HG03097 (cell line): Measurements from ENCODE around the gene COL6A1.

Experiments
- ATAC-seq: cut with Tn5 transposase; IDR thresholded peaks from one replicate; pipeline ENCODE4 v1.9.1; 2021; ENCODE audit not compliant: unreplicated experiment, low FRiP score

COL6A1 gene

DNA sequence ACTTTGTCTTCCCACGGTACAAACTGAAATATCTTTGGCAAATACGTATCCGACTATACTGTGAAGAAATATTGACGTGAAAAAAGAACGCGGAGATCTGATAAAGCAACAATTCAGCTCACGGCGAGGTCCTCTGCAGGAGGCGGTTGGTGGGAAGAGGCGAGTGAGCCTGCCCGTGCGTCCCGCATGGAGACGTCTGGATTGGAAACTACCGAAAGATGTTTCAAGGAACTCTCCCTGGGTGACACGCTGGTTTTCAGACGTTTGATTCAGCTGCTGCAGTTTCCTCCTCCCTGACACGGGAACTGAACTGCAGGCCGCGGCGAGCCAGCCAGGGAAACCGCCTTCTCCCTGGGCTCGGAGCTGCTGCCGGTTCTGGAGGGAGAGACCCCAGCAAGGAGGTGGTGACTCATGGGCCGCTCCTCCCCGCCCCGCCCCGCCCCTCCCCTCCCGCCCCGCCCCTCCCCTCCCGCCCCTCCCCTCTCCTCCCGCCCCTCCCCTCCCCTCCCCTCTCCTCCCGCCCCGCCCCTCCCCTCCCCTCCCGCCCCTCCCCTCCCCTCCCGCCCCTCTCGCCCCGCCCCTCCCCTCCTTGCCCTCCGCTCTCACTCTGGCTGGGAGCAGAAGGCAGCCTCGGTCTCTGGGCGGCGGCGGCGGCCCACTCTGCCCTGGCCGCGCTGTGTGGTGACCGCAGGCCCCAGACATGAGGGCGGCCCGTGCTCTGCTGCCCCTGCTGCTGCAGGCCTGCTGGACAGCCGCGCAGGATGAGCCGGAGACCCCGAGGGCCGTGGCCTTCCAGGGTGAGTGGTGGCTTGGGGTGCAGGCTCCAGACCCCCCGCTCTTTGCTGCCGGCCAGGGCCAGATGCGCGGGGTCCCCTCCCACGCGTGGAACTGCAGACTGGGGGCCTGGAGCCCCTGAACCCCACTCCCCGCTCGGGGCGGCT lies at the start of gene COL6A1:
COL6A1 (plus strand) TSS at position 620 of the 941 bp plus-strand sequence; CDS start at position 701, 81 bp downstream.
- ATAC-seq: no peak

DNA sequence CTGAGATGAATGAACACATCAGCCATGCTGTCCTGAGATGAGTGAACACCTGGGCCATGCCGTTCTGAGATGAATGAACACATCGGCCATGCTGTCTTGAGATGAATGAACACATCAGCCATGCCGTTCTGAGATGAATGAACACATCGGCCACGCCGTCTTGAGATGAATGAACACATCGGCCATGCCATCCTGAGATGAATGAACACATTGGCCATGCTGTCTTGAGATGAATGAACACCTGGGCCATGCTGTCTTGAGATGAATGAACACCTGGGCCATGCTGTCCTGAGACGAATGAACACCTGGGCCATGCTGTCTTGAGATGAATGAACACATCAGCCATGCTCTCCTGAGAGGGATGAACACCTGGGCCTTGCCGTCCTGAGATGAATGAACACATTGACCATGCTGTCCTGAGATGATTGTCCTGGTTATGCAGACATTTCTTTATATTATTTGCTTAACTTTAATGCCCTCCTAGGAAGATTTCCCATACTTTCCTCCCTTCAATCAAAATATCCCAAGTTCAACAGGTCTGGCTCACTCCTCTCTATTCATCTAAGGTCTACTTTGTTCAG lies 48.6 kb upstream of the COL6A1 start:
- no peak for ATAC-seq

DNA sequence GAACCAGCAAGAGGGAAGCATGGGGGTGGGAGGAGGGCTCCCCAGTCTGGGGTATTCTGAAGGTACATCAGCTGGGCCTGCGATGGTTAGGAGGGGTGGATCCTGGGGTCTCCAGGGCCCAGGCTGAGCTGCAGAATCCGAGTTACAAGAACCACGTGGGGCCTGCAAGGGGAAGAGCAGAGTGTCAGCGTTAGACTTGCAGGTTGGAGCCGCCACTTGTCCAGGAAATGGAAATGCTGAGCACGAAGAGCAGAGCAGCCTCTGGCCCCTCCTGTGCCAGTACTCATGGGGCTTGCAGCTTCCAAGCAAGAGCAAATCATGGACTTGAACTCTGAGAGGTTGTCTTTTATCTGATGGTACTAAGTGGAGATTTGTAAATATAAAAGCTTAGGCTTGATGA lies 47.5 kb upstream of the COL6A1 start:
- no peak for ATAC-seq

DNA sequence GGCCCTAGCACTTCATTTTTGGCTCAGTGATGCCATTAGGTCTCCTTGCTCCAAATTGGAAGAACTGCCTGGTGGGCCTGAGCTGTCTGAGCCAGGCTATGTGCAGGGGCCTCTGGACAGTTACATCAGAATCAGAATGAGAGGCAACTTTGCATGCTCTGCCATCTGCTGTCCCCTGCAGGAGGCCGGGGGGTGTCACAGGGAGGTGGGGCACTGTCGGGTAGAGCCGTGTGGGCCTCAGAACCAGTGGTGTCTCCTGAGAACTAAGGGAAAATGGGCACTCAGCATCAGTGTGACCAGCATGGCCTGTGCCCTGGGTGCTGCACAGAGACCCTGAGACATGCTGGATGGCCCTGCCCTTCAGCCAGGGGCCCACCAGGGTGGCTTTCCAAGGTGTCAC lies 47.0 kb upstream of the COL6A1 start:
- no peak for ATAC-seq

- ATAC-seq: no peak
These were observed 45.9 kb upstream of the COL6A1 start for GRCh38 chr21:45935628-45936027.

DNA sequence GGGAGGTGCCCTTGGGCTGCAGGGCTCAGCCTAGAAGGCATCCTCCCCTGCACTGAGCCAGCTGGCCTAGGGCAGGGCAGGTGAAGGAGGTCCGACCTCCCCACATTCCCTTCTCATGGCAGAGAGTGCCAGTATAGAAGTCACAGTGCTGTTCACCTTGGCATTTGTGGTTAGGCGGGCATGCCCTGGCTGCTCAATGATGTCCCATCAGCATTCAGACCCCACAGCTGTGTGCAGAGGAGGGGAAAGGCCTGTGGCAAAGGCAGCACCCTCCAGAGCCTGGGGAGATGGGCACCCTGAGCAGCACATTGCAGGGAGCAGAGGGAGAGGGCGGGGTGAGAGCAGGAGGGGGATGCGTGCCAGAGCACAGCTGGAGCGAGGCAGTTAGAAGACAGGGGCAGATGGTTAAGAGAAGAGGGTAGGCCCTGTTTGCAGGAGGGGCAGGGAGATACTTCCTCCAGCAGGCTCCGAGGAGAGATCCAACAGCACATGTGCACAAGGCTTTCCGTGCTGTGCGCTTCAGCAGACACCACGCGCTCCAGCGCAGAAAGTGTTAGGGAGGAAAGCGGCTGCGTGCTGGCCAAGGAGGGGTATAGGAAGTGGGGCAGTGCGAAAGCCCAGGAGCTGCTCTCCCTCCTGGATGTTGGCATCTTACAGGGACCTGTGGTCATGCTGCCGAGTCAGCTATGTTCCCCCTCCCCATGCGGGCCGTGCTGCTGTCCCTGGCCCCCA lies 43.7 kb upstream of the COL6A1 start:
- ATAC-seq: no peak

- ATAC-seq: no peak
These were observed 43.2 kb upstream of the COL6A1 start for GRCh38 chr21:45938453-45938755.

DNA sequence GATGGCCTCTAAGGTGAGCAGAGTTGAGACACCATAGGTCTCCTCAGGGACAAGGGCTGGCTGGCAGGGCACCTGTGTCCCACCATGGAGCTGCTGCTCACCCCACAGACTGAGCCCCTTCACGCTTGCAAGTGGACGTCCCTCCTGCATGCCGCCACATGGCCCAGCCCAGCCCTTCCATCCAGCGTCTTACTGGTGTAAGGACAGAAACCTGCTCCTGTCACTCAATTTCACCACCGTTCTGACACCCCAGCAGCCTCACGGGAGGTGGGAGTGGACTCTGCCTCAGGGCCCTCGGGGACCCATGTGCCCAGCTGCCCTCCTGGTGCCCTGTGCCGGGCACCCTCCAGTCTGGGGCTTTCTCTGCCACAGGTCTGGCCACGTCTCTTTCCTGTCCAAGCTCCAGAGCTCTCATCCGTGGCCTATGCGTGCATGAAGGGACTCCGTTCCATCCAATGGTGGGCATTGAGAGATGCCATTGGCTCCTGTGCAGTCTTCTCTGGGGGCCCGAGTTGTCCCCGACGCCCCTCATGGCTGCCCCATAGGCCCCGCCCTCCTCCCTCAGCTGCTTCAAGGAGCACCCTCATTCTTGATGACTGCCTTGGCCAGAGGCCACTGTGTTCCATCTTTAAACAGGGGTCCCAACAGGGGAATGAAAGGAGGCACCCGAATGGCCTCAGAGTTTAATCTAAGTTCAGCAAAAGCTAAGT lies 42.6 kb upstream of the COL6A1 start:
- no peak for ATAC-seq

DNA sequence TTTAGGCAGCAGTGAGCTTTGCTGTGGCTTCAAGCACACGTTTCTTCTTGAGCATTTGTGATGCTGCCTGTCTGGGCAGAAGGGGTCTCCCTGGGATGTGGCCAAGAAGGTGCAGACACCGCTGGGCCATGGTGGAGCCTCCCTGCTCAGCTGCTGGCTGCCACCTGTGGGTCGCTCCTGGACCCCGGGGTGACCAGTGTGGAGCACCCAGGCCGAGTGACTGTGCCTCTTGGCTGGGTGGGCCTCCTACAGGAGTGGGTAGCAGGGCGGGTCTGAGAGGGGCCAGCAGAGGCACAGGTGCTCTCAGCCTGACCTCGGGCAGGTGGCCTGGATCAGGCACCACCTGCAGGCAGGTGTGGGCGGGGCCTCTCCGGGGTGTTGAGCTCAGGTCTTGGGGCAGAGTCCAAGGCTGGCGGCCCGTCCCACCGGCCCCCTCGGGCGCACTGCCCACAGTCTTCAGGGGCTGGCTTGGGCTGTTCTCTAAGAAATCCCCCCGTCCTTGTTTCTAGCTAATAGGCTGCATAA lies 42.0 kb upstream of the COL6A1 start:
- ATAC-seq: no peak

GRCh38 chr21:45940091-45940490 lies 41.5 kb upstream of the COL6A1 start:
- ATAC-seq: no peak

DNA sequence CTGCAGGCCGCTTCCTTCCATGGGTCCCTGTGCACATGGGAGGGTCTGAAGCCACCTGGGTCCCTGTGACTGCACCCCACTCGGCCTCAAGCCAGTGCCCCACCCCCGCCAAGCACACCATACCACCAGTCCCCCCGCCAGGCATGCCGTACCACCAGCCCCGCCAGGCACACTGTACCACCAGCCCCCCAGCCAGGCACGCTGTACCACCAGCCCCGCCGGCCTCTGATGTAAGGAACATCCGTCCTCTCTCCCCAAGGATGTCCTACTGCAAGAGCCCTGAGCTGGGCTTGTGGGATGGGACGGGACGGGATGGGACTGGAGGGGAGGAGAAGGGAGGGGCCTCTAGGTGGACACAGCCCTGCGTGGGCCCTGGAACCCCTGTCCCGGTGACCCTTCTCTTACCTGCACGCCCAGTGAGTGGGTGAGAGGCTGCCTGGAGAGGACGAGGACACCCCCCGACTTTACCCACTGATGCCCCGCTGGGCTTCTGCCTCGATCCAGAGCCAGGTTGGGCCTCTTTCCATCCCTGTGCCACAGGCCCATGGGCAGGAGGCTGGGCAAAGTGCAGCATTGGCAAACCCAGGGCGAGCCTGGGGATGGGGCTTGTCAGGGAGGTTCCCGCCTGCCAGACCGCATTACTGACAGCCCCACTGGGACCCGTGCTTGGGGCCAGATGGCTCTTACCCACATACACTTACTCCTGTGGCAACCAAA lies 40.8 kb upstream of the COL6A1 start:
- no peak for ATAC-seq

DNA sequence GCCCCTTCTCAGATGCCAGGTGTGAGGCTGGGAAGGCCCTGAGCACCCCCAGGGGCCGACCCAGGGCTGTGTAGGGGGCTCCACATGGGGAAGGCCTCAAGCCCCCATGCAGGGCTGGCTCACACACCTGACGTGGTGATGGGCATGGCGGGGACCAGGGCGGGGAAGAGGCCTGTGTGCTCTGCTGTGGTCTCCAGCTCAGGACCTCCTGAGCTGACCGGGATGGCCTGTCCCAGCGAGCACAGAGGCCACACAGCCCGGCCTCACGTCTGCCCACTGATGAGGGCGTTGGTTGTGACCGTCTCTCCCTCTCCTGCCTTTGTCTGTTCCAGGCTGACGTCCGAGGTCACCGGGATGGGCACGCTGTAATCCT lies 40.2 kb upstream of the COL6A1 start:
- no peak for ATAC-seq

DNA sequence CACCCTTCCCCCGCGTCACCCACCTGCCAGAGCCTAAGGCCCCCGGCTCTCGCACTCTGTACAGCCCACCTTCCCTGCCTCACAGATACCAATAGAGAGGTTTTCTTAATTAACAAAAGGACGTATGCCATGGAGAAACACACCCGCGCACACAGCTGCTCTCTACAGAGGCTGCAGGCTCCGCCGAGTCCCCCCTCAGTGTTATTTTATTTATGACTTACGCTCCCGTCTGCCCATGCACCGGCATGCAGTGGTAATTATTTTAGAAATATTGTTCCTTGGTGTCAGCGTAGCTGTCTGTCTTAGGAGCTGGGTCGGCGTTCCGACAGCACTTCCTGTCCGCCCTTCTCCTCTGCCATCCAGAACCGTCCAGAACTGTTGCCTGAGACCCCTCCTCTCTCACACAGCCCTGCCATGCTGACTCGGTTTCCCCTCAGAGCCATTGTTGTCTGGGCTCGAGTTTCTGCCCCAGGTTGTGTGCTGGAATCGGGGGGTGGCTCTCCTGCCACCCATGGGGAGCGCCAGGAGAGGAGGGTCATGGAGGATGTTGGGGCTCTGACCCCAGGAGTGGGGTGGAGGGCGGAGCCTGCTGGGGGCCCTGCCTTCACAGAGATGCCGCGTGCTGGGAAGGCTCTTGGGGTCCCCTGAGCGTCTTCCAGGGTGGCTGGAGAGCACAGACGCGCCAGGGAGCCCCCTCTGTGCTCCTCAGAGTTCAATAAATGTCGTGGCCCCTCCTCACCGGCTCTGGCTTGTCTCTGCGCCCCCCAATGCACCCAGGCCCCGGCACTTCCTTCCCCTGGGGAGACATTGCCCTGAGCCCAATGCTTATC lies 39.6 kb upstream of the COL6A1 start:
- ATAC-seq: no peak

DNA sequence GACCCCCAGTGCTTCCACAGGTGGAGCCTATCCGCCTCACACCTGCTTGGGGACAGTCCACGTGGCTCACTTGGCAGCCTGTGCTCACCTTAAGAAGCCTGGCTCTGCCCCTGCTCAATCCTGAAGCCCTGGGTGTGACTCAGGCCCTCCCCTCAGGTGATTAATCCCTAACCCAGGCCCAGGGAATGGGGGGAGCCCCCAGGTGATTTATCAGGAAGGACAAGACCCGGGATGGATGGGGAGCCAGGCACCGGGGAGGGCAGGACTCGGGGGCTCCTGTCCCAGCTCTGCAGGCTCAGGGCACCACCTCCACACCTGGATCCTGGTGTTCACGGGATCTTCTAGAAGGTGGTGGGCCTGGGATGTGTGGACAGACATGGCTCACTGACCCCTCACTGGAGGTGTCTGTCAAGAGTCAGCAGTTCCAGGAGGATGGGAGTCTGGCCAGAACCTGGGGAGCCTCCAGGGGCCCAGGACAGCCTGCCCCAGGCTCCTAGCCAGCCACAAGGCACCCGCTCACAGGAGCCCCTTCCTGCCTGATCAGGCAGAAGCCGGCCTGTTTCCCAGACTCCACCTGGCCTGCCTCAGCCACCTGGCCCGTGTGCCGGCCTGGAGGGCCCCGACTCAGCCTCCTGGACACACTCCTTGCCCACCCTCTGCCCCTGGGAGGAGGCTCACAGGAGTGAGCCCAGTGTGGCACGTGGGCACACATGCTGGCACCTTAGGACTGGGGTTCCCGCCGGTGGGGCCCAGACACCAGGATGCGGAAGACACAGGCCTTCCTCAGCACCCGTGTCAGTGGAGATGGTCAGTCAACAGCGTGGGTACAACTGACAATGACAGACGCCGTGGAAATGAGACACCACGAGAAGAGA lies 38.6 kb upstream of the COL6A1 start:
- ATAC-seq: no peak

- no peak for ATAC-seq
These were observed 37.7 kb upstream of the COL6A1 start for GRCh38 chr21:45943630-45944540.

- ATAC-seq: no peak
These were observed 37.0 kb upstream of the COL6A1 start for GRCh38 chr21:45944601-45945000.
